ENCODE measurements around the gene TSPAN18. TPM values are rescaled to one million over a fixed set of nuclear protein-coding genes. Genes with fewer than 3 reads are reported as not detected.

TSPAN18 gene
- total RNA-seq, 1 experiment from 2014 or later: 0.77 TPM

DNA sequence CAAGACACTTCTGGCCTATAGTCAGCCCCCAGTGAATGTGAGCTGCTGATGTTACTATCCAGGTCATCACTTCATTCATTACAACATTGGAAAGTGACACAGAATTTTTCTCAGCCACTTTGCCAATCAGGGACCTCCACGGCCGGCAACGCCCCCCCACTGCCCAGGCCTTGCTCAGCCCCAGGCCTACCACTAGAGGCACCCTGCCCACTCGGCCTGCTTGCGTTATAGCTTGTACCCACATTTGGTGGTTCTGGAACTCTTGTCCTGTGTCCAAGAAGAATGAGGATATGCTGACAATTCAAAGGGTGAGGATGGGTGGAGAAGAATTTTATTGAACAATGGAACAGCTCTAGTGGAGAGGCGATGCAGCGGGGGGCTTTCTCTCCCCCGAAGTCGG is 96.2 kb downstream of the TSPAN18 start:
- Mint-ChIP-seq H3K9me3 (ENCODE audit: unreplicated experiment) (no peaks in the 10 kb centered on the region), H3K27ac (ENCODE audit: low read depth, unreplicated experiment) (no peak overlapping the region), H3K27me3 (ENCODE audit: insufficient read depth, unreplicated experiment) (peaks cover 10% of the 10 kb centered on the region), H3K4me3 (ENCODE audit: unreplicated experiment) (no peak overlapping the region), H3K4me1 (ENCODE audit: insufficient read depth, unreplicated experiment) (no peaks in the 10 kb centered on the region), H3K36me3 (ENCODE audit: insufficient read depth, unreplicated experiment) (no peaks in the 10 kb centered on the region)
- ChIA-PET CTCF (interaction anchor here (0.6 to 1.0 kb wide), 2 partner anchors 16 to 18 kb away, joined by 4 to 5 read pairs; no protein-coding TSS in a partner anchor), POLR2A (interaction anchor here (0.7 kb wide), 1 partner anchor 48 kb away, joined by 3 read pairs; no protein-coding TSS in a partner anchor)
- DNase-seq (ENCODE audit: unreplicated experiment): no peak
- intact Hi-C loops (cut with micrococcal nuclease): no loop called here
- BruUV-seq (replicated peaks): no TSS peak
- TF ChIP-seq, protein P1, sequence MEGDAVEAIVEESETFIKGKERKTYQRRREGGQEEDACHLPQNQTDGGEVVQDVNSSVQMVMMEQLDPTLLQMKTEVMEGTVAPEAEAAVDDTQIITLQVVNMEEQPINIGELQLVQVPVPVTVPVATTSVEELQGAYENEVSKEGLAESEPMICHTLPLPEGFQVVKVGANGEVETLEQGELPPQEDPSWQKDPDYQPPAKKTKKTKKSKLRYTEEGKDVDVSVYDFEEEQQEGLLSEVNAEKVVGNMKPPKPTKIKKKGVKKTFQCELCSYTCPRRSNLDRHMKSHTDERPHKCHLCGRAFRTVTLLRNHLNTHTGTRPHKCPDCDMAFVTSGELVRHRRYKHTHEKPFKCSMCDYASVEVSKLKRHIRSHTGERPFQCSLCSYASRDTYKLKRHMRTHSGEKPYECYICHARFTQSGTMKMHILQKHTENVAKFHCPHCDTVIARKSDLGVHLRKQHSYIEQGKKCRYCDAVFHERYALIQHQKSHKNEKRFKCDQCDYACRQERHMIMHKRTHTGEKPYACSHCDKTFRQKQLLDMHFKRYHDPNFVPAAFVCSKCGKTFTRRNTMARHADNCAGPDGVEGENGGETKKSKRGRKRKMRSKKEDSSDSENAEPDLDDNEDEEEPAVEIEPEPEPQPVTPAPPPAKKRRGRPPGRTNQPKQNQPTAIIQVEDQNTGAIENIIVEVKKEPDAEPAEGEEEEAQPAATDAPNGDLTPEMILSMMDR (IDR thresholded peaks at IDR 0.05; ENCODE audit: unreplicated experiment): no peak

DNA sequence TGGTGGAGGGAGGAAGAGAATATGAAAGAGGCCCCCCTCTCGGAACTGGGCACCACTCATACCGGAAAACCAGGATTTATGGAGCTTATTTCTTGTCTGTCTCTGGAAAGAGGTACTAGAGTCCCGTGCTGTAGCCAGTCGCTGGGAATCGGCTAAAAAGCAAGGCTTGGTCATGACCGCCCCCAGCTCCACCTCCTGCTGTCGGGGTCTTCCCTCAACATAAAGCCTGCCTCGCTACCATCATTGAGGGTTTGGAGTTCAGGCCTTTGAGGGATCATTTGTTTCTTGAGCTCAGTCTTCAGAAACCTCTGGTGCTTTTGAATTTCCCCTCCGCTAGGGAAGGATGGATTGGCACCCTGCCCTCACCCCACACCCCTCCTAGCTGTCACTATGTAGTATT is 97.1 kb downstream of the TSPAN18 start:
- H3K27ac Mint-ChIP-seq (ENCODE audit: low read depth, unreplicated experiment): no peak overlapping the region
- intact Hi-C loops (cut with micrococcal nuclease): no loop called here
- H3K36me3 Mint-ChIP-seq (ENCODE audit: insufficient read depth, unreplicated experiment): no peaks in the 10 kb centered on the region
- BruUV-seq (replicated peaks): no TSS peak
- TF ChIP-seq, protein P1 (IDR thresholded peaks at IDR 0.05; ENCODE audit: unreplicated experiment): no peak
- no peaks in the 10 kb centered on the region for H3K9me3 Mint-ChIP-seq (ENCODE audit: unreplicated experiment)
- no peaks in the 10 kb centered on the region for H3K4me1 Mint-ChIP-seq (ENCODE audit: insufficient read depth, unreplicated experiment)
- no peak overlapping the region for H3K4me3 Mint-ChIP-seq (ENCODE audit: unreplicated experiment)
- DNase-seq (ENCODE audit: unreplicated experiment): no peak
- ChIA-PET POLR2A (interaction anchor here (0.7 to 1.0 kb wide), 2 partner anchors 31 to 47 kb away, joined by 3 read pairs; no protein-coding TSS in a partner anchor), CTCF (interaction anchor here (0.5 kb wide), 1 partner anchor 199 kb away, joined by 3 read pairs; no protein-coding TSS in a partner anchor)
- H3K27me3 Mint-ChIP-seq (ENCODE audit: insufficient read depth, unreplicated experiment): peaks cover 18% of the 10 kb centered on the region

DNA sequence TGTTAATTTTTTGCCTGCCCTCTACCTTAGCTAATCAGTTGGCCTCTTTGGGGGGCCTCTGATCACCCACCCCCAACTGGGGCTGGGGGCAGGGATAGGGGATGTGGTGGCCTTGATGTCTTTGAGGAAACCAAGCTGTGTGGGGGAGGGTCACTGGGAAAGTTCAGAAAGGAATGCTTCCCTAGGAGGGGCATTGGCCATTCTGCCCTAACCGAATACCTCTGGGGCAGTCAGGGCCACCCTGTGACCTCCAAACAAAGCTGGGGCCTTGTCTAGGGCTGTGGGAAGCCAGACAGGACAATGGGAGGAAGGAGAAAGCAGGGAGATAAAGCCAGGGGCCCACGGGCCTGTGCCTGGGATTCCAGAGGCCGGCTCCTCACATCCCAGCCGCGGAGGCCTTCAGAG is 97.5 kb downstream of the TSPAN18 start:
- DNase-seq (ENCODE audit: unreplicated experiment): no peak
- H3K9me3 Mint-ChIP-seq (ENCODE audit: unreplicated experiment): no peaks in the 10 kb centered on the region
- ChIA-PET CTCF (no interaction called here), POLR2A (interaction anchor here (1.0 kb wide), 1 partner anchor 30 kb away, joined by 3 read pairs; no protein-coding TSS in a partner anchor)
- intact Hi-C loops (cut with micrococcal nuclease): no loop called here
- H3K36me3 Mint-ChIP-seq (ENCODE audit: insufficient read depth, unreplicated experiment): no peaks in the 10 kb centered on the region
- no TSS peak for BruUV-seq (replicated peaks)
- TF ChIP-seq, protein P1 (IDR thresholded peaks at IDR 0.05; ENCODE audit: unreplicated experiment): no peak
- no peak overlapping the region for H3K4me3 Mint-ChIP-seq (ENCODE audit: unreplicated experiment)
- no peaks in the 10 kb centered on the region for H3K4me1 Mint-ChIP-seq (ENCODE audit: insufficient read depth, unreplicated experiment)
- no peak overlapping the region for H3K27ac Mint-ChIP-seq (ENCODE audit: low read depth, unreplicated experiment)
- peaks cover 23% of the 10 kb centered on the region for H3K27me3 Mint-ChIP-seq (ENCODE audit: insufficient read depth, unreplicated experiment)

DNA sequence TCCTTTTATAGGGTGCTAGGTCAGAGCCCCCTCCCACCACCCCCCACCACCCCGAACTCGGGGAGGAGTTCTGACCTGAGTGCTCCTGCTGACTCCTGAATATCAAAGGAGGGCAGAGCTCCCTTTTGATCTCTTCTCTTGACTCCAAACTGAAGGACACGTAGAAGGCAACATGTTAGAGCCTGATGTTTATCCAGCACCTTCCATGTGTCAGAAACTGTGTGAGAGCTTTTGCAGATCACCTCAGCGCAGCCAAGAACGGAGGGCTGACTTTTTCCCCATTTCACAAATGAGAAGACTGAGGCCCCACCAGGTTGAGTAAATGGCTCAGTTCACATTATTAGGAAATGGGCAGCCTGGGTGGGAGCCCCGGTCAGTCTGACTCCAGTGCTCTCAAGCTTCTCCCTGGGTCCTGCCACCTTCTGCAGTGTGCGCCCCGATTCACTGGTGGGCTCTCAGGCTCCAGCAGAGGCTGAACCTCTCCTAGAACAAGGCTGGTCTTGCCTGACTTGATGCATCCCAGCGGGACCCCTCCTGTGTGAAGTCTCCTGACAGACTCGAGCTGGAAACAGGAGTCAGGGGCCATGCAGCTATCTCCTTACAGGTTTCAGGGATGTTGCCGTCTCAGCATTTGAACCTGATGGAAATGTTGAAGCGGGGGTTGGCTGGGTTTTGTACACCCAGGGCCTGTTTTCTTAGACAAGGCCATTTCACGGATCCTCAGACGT is 98.5 kb downstream of the TSPAN18 start:
- ChIA-PET POLR2A (interaction anchor here (1.0 kb wide), 1 partner anchor 29 kb away, joined by 3 read pairs; no protein-coding TSS in a partner anchor), CTCF (no interaction called here)
- H3K36me3 Mint-ChIP-seq (ENCODE audit: insufficient read depth, unreplicated experiment): no peaks in the 10 kb centered on the region
- no peak for DNase-seq (ENCODE audit: unreplicated experiment)
- H3K4me1 Mint-ChIP-seq (ENCODE audit: insufficient read depth, unreplicated experiment): no peaks in the 10 kb centered on the region
- no peak overlapping the region for H3K27ac Mint-ChIP-seq (ENCODE audit: low read depth, unreplicated experiment)
- H3K27me3 Mint-ChIP-seq (ENCODE audit: insufficient read depth, unreplicated experiment): peaks cover 23% of the 10 kb centered on the region
- TF ChIP-seq, protein P1 (IDR thresholded peaks at IDR 0.05; ENCODE audit: unreplicated experiment): no peak
- no TSS peak for BruUV-seq (replicated peaks)
- no peak overlapping the region for H3K4me3 Mint-ChIP-seq (ENCODE audit: unreplicated experiment)
- H3K9me3 Mint-ChIP-seq (ENCODE audit: unreplicated experiment): no peaks in the 10 kb centered on the region
- intact Hi-C loops (cut with micrococcal nuclease): no loop called here

Data from MCF 10A (cell line).